GM18868 (cell line): ENCODE results near the gene PLRG1.

Experiments
- ATAC-seq: cut with Tn5 transposase; IDR thresholded peaks from one replicate; pipeline ENCODE4 v1.9.1; 2021; ENCODE audit warnings: mild to moderate bottlenecking, moderate library complexity; ENCODE audit not compliant: unreplicated experiment

Gene PLRG1

DNA sequence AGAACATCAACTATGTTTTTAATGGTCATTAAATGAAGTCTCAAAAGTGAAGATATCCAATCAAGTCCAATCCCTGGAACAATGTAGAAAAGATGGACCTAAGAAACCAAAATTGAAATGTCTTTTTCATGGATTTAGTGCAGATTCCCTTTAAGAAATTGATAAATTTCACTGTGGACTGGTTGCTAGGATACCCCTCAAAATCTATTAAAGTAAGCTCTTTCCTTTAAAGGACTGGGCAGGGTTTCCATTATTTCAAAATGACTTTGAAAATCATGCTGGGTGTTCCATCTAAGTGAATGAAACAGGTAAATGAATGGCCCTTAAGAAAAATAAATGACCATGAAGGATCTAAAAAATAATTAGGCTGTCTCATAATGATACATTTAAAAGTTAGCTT lies 28.6 kb downstream of the PLRG1 start:
- ATAC-seq: no peak

DNA sequence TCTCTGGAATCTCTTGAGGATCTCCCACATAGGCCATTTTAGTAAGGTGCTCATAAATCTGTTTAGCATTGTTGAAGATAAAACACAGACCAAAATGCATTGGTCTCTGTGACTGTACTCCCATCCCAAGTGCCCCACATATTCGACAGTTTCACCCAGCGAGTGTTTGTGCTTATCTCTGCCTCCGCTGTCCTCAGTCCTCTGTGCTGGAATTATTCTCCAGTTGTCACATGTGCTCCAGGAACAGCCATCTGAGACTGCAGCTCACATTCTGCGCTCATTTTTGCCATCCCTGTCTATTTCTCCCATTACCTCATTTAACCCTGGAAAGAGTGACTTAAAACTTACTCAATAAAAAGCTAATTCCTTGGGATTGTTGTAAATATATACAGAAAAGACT lies 31.0 kb downstream of the PLRG1 start:
- no peak for ATAC-seq

DNA sequence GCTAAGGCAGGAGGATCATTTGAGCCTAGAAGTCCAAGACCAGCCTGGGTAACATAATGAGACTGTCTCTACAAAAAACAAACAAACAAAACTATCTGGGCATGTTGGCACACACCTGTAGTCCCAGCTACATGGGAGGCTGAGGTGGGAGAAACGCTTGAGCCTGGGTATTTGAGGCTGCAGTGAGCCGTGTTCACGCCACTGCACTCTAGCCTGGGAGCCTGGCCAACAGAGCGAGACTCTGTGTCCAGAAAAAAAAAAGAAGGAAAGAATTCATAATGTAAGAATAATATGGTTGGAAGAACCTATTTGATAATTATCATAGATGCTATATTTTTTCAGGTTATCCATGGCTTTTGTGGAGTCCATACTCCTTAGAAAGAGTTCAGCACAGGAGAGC lies 32.6 kb downstream of the PLRG1 start:
- no peak for ATAC-seq

DNA sequence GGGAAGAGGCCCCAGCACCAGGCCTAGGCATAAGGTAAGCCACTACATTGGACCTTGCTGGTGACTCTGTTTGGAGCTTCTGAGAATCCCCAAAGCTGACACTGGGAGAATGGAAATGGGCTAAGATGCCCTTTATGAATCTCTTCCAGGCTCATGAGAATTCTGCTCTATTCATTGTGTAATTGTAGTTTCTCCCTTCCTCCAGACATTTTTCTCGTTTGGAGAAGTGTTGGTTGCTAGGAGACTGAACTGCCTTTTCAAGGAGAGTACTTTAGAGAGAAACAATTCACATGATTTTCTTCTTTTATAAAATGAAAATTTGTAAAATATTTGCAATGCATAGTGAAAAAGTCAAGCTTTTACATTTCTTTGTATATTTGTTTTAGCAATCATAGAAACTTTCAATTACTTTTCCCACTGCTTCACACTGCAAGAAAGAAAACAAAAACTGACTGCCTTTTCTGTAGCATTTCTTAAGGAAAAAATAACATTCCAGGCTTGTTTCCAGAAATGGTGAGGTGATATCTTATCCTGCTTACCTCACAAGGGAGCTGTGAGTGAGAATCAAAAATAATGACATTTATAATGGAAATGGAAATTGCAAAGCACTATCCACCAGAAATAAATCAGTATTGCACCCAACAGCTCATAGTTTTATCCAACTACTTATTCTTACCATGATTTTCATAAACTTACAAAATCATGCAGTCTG lies 33.7 kb downstream of the PLRG1 start:
- no peak for ATAC-seq

DNA sequence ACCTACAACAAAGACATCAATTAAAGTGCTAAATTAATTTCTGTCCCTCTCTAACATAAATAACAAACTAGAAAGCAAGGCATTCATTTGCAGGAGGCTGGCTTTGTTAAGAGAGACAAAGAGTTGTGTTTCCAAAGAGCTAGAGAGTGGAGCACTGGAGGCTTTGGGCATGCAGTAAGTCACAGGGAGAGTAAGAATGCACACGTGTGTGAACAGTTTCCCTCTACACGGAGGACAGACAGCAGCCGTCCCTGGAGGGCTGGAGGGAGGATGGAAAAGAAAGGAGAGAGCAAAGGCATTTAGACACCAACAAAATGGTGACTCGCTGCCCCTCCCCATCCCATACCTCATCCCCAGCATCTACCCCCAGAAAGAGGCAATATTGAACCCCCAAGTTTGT lies 38.2 kb downstream of the PLRG1 start:
- no peak for ATAC-seq

DNA sequence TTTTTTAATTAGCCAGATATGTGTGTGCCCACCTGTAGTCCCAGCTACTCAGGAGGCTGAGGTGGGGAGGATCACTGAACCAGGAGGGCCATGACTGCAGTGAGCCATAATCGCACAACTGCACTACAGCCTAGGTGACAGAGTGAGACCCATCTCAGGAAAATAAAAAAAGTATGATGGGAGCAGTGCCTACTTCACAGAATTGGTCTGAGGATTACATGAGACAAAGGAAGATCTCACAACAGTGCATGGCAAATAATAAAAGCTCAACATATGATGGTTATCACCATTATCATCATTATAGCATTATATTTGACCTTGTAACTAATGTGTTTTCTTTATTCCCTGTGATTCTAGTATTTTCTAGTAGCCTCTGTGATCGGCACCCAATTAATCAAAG lies 38.7 kb downstream of the PLRG1 start:
- ATAC-seq: no peak

DNA sequence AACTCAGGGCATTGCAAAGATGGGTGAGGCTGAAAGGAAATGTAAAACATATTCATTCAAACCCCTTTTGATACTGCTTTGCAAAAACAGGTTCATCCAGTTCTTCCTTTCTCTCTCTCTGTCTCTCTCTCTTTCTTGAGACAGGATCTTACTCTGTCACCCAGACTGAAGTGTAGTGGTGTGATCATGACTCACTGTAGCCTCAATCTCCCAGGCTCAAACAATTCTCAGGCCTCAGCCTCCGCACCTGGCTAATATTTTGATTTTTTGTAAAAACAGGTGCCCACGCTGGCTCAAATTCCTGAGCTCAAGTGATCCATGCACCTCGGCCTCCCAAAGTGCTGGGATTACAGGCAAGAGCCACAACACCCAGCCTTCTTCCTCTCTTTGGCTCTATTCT lies 43.0 kb downstream of the PLRG1 start:
- no peak for ATAC-seq

DNA sequence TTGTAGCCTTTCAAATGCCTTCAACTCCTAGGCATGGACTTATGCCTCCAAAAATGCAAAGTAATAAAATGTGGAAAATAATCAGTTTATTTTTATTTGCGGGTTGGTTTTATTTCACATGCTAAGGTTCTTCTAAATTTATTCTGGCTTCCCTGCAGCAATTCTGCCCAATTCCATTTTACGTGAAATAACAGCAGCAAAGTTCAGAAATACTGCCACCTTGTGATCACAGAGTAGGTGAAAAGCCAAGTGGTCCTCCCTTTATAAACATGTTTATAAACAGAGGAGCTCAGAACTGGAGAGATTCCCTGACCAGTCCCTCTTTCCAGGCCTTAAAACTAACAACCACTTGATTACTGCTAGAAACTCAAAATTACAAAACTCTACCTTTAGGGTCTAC lies 43.9 kb downstream of the PLRG1 start:
- ATAC-seq: peak; percentile 52

DNA sequence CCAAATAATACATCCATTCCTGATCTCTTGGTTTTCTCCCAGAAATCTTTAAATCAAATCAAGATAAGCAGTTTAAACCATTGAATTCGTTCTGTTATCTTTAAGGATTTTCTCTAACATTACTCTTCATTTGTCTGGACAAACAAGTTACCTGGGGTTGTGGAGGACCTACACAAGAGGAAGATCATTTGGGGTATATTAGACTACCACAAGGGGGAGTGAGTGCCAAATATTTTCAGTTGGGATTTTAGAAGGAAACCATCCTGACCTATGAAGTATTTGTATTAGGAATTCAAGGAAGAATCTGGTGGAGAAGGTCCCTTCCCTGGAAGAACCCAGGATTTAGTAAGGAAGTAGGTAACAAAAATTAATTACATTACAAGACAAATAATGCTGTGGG lies 46.6 kb downstream of the PLRG1 start:
- peak; percentile 43 for ATAC-seq

DNA sequence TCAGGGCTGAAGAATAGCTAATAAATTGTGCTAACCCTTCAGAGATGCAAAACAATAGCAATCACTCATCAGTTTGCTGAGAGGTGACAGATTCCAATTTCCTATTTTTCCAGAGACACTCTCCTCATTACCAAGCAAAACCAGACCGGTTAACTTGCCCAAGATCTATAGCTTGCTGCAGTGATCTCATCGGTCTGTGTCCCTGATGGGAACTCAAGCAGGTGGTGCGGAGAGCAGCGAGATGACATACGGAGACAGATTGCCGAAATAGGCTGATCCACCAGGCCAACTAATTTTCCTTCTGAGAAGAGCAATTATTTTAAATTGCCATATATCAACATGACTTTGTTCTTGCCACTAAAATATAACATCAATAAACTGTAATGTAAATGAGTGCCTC lies 48.1 kb downstream of the PLRG1 start:
- no peak for ATAC-seq

DNA sequence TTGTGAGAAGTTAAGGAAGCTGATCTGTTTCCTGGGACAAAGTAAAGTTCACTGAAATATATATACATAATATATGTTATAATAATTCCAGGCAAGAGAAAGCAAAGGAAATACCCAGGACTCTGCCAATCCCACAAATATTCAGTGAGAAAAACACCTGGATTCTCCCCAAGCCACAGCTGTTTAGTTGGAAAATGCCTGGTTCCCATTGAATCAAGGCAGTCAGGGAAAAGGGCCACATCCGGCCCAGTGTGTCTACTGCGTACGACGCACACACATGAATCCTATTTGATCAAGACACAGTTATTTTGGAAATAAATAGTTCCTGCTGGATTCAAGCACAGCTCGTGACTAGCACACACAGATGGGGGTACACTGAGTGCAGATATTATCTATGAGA lies 52.3 kb downstream of the PLRG1 start:
- no peak for ATAC-seq

DNA sequence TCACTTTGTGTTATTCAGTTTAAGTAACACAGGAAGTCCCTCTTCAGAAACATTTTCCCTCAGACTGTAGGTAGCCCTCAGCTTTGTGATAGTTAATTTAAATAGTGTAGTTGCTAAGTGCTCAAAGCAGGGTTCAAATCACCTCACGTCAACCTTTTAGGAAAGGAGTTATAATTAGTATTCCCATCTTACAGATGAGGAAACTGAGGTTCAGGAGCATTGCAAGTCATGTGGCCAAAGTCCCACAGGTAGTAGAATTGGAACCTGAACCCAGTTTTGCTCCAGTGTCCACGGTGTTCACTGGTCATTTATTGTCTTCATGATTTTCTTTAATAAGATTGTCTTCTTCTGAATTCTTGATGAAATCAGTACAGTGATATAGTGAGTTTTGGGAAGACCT lies 54.3 kb downstream of the PLRG1 start:
- ATAC-seq: no peak

DNA sequence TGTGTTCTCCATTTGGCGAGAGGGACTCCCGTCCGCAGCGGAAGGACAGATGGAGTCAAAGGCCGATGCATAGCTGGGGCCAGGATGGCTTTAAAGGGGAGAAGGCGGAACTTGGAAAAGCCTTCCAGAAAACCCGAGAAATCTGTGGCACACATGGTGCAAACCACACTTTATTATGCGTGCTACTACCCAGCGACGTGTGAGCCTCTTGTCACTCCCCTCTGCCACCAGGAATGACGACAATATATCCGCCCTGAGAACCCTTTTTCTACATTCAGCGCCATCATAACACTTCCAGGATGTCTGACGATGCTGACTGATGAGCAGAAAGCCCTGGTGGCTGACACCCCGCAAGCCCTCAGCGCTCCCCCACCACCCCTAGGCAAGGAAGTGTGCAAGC lies 57.9 kb downstream of the PLRG1 start:
- ATAC-seq: no peak

DNA sequence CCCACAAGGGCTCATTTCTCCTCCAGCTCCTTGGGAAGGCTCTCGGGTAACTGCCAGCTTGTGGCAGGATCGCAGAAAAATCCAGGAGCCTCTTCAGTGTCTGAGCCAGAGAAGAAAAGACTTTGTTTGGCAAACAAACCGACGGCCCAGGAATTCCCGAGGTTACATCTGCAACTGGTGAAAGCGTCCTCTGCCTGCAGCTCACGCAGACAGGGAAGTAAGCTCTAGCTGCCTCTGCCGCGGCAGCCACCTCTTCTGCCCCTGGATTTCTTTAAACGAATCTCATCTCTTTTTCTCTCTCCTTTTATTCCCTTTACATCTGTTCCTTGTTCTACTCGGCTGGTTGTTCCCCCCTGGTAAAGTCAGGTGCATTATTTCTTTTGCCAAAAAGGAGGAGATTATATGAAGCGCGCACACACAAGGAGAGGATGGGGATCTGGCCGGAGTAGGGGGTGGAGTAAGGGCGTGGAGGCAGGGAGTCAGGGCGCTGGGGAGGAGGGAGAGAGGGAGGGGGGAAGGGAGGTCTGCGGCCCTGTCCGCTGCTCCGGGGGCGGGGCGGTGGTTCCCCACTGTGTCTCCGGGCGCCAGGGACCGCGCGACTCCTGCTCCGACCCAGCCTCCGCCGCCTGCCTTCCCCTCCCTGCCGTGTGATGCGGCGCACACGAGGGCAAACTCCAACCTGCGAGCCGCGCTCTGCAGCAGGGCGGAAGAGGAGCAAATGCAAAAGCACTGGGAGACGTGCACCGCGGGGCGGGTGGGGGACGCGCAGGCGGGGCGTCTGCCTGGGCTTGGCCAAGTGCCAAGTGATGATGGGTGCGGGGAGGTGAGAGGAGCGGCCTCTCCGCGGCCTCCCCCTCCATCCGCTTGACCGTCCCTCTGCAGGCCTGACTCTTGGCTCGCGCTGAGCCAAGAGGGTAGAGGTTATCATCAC lies 58.6 kb downstream of the PLRG1 start, which contains the start of gene DCHS2:
Gene DCHS2, minus strand, starts transcription at position 459 of the 931 bp plus-strand sequence. Its CDS starts 444 bp downstream, at position 15.
- peak; percentile 40 for ATAC-seq

DNA sequence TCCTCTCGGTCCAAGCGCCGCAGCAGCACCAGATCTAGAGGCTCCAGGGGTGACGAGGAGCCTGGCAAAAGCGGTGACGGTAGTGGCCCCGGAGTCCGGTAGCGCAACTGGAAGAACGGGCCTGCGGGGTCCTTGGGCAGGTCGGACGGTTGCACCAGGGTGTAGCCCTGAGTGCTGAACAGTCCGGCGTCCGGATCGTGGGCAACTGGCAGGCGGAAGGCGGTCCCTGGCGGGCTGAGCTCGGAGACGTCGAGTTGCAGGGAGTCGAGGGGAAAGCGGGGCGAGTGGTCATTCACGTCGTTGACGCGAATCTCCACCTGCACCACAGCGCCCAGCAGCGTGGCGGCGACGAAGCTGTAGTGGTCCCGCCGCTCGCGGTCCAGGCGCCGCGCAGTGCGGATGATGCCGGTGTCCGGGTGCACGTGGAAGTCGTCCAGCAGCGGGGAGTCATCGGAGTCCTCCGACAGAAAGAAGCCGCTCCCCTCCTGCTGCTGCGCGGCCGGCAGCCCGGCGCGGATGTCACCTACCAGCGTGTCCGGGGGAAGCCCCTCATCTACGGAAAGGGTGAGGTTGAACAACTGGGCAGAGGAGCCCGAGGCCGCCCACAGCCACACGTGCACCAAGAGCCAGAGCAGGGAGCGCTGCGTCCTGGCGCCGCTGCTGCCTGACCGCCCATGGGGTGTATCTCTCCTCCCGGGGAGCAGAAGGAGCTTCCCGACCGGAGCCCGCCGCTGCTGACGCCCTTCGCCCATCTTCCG lies 59.4 kb downstream of the PLRG1 start:
- peak; percentile 64 for ATAC-seq

DNA sequence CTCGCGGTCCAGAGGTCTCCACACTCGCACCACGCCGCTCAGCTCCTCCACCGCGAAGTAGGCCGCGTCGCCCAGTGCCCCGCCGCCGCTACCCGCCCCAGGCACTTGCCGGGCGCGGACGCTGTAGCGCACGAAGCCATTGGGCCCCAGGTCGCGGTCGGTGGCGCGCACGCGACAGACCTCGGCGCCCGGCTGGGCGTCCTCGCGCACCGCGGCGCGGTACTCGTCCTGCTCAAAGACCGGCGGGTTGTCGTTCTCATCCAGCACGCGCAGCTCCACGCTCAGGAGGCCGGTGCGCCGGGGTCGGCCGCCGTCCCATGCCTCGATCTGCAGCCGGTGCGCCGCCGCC lies 60.0 kb downstream of the PLRG1 start:
- ATAC-seq: no peak

DNA sequence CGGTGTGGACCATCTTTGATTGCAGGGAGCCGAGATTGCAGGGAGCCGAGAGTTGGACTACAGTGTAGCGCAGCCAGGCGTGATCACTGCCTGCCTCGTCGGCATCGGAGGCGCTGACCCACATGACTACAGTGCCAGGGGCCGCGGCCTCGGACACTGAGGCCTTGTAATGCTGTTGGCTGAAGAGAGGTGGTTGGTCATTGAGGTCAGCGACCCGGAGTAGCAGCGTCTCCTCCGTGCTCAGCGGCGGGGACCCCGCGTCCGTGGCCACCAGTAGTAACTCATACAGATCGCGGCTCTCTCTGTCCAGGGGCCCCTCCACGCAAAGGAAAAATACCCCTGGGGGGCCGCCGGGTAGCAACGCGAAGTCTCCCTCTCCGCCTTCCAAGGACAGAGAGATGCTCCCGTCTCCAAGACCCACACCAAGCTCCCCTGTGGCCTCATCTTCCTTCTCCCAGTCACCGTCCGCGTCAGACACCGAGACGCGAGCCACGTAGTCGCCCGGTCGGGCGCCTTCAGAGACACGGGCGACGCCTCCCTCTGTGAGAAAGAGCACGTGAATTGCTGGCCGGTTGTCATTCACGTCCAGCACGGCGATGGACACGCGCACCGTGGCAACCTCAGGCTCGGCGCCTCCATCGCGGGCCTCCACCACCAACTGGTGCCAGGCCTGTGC lies 60.5 kb downstream of the PLRG1 start:
- ATAC-seq: no peak

DNA sequence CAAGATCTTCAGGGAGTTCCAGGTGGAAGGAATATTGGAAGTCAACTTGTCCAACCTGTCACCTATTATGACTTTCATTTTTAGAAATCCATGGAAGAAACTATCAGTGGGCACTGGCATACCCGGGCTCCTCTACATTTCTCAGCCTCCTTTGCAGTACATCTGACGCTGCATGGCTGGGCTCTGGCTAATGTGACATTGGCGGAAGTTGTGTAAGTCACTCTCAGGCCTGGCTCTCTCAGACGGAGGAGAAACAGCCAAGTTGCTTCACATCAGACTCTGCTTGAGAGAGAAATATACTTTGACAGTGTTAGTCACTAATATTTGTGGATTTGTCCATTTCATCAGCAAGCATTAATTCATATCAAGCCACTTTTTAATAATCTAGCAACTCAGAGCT lies 63.1 kb downstream of the PLRG1 start:
- no peak for ATAC-seq

DNA sequence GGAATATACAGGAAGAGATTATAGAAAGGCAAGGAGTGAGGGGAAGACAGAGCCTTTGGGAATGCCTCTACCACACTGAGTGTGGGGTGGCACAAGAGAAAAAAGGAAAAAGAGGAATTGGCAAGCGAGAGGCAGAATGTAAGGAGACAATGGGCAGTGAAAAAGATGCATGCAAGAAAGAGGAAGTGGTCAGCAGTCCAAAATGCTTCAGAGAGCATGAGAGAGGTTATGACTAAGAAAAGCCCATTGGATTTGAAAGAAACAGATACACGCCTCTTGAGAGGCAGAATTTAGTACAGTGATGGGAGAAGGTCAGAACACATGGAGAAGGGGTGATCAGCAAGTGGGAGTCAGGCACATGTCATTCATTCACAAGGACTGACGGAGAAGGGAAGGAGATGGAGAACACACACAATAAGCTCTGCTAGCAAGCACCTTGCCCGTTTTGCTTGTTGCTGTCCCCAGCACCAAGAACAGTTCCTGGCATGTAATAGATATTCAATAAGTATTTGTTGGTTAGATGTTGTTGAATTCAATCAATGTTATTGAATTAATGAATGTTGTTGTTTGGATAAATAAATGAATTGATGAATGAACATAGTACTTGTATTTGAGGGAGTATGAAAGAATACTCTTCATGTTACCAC lies 65.0 kb downstream of the PLRG1 start:
- peak; percentile 99 for ATAC-seq
